ENCODE data around the gene ALDH3A1. TPM values are rescaled to one million over a fixed set of nuclear protein-coding genes. Genes with fewer than 3 reads are reported as not detected.

ALDH3A1 gene
- total RNA-seq = 0.75 and 1.0 TPM in 2 replicates
- long read RNA-seq, partial matches to known transcripts = 0 of 3 reads
- long read RNA-seq, other reads (novel, unspliced or antisense) = 1 of 3 reads

DNA sequence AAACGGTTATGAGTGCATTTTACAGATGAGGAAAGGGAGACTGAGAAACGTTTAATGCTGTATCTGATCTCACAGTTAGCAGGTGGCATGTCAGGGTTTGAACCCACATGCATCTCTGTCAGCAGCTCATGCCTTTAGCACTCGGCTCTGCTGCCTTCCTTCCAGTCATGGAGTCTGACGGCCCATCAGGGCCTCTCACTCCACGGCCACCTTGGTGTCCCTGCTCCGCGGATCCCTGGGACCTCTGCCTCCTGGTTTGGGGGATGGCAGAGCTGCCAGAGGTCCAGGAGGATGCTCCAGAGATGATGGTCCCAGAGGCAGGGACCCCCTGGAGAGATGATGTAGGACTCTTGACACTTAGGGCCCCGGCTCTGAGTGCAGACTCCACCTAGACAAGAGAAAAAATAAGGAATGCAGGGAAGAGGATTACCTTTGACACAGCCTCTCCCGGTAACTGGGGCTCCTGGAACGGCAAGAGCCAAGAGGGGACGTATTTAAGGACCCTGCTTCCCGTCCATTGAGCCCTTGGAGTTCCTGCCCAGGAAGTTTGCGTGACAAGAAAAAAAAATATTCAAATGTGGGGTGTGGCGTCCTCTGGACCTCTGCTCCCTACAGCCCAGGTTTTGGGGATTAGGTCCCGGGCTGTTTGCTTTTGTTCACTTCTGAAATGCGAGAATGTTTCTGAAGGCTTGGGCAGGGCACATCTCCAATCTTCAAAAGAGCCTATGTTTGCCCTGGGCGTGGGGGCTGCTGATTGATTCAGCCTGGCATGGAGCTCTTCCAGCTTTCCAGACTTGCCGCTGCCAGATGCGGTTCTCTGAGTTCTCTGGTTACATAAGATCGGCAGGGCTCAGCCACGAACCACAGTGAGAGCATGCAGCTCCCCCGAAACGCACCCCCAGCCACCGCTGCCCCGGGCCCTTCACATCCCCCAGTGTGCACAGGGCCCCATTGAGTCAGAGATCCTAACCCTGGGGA lies at the start of gene ALDH3A1:
Gene ALDH3A1, minus strand, starts transcription at position 470 of the 978 bp plus-strand sequence. CDS start 3,169 bp downstream, outside the sequence.
- Mint-ChIP-seq H3K36me3 (ENCODE audit: insufficient read depth) (no peaks in the 10 kb centered on the region), H3K4me1 (ENCODE audit: low read depth) (peaks cover 4% of the 10 kb centered on the region), H3K27ac (no peak within 1 kb of the TSS), H3K27me3 (peaks cover 28% of the 10 kb centered on the region), H3K4me3 (ENCODE audit: low read depth) (no peak within 1 kb of the TSS), H3K9me3 (ENCODE audit: low read depth) (no peaks in the 10 kb centered on the region)
- TF ChIP-seq, protein P1, sequence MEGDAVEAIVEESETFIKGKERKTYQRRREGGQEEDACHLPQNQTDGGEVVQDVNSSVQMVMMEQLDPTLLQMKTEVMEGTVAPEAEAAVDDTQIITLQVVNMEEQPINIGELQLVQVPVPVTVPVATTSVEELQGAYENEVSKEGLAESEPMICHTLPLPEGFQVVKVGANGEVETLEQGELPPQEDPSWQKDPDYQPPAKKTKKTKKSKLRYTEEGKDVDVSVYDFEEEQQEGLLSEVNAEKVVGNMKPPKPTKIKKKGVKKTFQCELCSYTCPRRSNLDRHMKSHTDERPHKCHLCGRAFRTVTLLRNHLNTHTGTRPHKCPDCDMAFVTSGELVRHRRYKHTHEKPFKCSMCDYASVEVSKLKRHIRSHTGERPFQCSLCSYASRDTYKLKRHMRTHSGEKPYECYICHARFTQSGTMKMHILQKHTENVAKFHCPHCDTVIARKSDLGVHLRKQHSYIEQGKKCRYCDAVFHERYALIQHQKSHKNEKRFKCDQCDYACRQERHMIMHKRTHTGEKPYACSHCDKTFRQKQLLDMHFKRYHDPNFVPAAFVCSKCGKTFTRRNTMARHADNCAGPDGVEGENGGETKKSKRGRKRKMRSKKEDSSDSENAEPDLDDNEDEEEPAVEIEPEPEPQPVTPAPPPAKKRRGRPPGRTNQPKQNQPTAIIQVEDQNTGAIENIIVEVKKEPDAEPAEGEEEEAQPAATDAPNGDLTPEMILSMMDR (IDR thresholded peaks at IDR 0.05; ENCODE audit: unreplicated experiment) = no peak
- no peak for DNase-seq (ENCODE audit: low spot score, unreplicated experiment)

DNA sequence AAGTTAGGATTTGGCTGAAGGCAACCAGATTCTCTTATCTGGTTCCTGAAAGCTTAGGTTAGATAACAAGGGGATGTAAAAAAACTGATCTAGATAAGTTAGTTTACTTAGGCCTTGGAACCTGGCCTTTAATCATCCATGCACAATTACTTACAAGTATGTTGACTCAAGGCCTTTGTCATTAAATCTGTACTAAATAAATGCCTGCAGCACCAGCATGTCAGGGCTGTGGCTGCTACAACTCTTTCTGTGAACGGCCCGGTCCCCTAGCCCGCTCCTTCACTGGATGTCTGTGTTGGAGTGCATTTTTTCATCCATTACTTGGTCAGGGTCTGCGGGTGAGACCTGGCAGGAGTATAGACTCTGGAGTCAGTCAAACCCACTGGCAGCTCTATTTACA lies 48.4 kb upstream of the ALDH3A1 start:
- H3K9me3 Mint-ChIP-seq (ENCODE audit: low read depth) = peaks cover 36% of the 10 kb centered on the region

DNA sequence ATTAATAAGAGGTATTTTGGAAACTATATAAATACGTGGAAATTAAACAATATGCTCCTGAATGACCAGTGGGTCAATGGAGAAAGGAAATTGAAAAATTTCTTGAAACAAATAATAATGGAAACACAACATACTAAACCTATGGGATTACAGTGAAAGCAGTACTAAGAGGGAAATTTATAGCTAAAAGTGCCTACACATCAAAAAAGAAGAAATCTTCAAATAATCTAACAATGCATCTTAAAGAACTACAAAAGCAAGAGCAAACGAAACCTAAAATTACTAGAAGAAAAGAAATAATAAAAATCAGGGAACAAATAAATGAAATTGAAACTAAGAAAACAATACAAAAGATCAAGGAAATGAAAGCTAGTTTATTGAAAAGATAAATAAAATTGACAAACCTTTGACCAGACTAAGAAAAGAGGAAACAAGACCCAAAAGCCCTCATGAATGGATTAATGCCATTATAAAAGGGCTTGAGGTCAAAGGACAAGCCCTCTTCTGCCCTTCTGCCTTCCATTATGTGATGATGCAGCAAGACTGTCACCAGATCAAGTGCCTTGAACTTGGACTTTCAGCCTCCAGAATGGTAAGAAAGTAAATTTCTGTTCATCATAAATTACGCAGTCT lies 43.9 kb upstream of the ALDH3A1 start:
- TF ChIP-seq, protein P1 (IDR thresholded peaks at IDR 0.05; ENCODE audit: unreplicated experiment) = no peak
- H3K4me3 Mint-ChIP-seq (ENCODE audit: low read depth) = no peak overlapping the region
- no peak overlapping the region for H3K27ac Mint-ChIP-seq
- peaks cover 70% of the 10 kb centered on the region for H3K36me3 Mint-ChIP-seq (ENCODE audit: insufficient read depth)
- H3K4me1 Mint-ChIP-seq (ENCODE audit: low read depth) = no peaks in the 10 kb centered on the region
- no peaks in the 10 kb centered on the region for H3K27me3 Mint-ChIP-seq
- DNase-seq (ENCODE audit: low spot score, unreplicated experiment) = no peak
- H3K9me3 Mint-ChIP-seq (ENCODE audit: low read depth) = peaks cover 26% of the 10 kb centered on the region

More for the DNA sequence above, 48.4 kb upstream of the ALDH3A1 start:
- TF ChIP-seq, protein P1 (IDR thresholded peaks at IDR 0.05; ENCODE audit: unreplicated experiment) = no peak
- Mint-ChIP-seq H3K27me3 (no peaks in the 10 kb centered on the region), H3K36me3 (ENCODE audit: insufficient read depth) (peaks cover 79% of the 10 kb centered on the region), H3K4me3 (ENCODE audit: low read depth) (no peak overlapping the region), H3K27ac (no peak overlapping the region), H3K4me1 (ENCODE audit: low read depth) (no peaks in the 10 kb centered on the region)
- no peak for DNase-seq (ENCODE audit: low spot score, unreplicated experiment)

DNA sequence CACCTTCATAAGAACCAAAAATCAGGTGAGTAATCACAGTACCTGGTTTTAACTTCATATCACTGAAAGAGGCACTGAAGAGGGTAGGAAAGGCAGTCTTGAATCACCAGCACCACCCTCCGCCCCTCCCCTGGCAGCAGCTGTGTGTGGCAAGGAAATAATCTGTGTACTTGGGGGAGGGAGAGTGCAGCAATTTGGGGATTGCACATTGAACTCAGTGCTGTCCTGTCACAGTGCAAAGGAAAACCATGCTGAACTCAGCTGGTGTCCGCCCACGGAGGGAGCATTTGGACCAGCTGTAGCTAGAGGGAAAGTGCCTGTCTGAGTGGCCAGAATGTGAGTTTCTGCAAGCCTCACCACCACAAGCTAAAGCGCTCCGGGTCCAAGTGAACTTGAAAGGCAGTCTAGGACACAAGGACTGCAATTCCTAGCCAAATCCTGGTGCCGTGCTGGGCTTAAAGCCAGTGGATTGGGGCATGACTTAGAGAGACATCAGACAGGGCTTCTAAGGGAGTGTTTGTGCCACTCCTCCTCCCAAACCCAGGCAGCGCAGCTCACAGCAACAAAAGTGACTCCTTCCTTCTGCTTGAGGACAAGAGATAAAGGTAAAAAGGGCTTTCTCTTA lies 39.7 kb upstream of the ALDH3A1 start:
- DNase-seq (ENCODE audit: low spot score, unreplicated experiment) = no peak
- Mint-ChIP-seq H3K36me3 (ENCODE audit: insufficient read depth) (peaks cover 32% of the 10 kb centered on the region), H3K9me3 (ENCODE audit: low read depth) (peaks cover 1% of the 10 kb centered on the region), H3K4me1 (ENCODE audit: low read depth) (no peaks in the 10 kb centered on the region), H3K27ac (no peak overlapping the region), H3K4me3 (ENCODE audit: low read depth) (no peak overlapping the region), H3K27me3 (no peaks in the 10 kb centered on the region)
- TF ChIP-seq, protein P1 (IDR thresholded peaks at IDR 0.05; ENCODE audit: unreplicated experiment) = no peak

DNA sequence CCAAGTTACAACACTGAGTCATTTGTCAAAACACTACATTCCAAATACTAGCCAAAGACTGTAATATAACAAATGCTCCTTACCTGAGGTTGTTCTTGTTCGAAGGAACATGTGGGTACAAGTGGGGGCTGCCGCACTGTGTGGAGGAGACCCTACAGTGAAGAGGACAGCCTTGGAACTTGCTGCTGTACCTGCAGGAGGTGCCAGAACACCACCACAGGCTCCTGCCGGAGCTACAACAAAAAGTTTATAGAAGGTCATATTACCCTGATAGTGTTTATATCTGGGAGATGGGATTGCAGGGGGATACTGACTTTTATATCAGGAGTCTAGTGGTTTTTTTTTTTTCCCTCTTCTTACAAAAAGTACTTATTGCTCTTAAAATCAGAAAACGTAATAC lies 37.8 kb upstream of the ALDH3A1 start:
- Mint-ChIP-seq H3K4me3 (ENCODE audit: low read depth) (no peak overlapping the region), H3K27me3 (no peaks in the 10 kb centered on the region), H3K36me3 (ENCODE audit: insufficient read depth) (peaks cover 30% of the 10 kb centered on the region), H3K27ac (no peak overlapping the region), H3K9me3 (ENCODE audit: low read depth) (no peaks in the 10 kb centered on the region), H3K4me1 (ENCODE audit: low read depth) (no peaks in the 10 kb centered on the region)
- TF ChIP-seq, protein P1 (IDR thresholded peaks at IDR 0.05; ENCODE audit: unreplicated experiment) = no peak
- DNase-seq (ENCODE audit: low spot score, unreplicated experiment) = no peak

Measured in progenitor cell of endocrine pancreas (in vitro differentiated cells).